GM23248 (cell line): Measurements from ENCODE around the gene WWOX.

Experiments
- EZH2 ChIP-seq: fragments of 200-600 bp; sonication (generic); IDR thresholded peaks from 2 replicates; pipeline ENCODE4 v1.6.1; 2018; ENCODE audit warnings: antibody characterized with exemption, mild to moderate bottlenecking; ENCODE audit not compliant: insufficient read depth, poor library complexity, severe bottlenecking
- EZH2phosphoT487 ChIP-seq: fragments of 200-600 bp; sonication (generic); IDR thresholded peaks from 2 replicates; pipeline ENCODE4 v1.6.1; 2018; ENCODE audit warnings: antibody characterized with exemption, moderate library complexity, mild to moderate bottlenecking, low read depth; ENCODE audit not compliant: insufficient read depth

DNA sequence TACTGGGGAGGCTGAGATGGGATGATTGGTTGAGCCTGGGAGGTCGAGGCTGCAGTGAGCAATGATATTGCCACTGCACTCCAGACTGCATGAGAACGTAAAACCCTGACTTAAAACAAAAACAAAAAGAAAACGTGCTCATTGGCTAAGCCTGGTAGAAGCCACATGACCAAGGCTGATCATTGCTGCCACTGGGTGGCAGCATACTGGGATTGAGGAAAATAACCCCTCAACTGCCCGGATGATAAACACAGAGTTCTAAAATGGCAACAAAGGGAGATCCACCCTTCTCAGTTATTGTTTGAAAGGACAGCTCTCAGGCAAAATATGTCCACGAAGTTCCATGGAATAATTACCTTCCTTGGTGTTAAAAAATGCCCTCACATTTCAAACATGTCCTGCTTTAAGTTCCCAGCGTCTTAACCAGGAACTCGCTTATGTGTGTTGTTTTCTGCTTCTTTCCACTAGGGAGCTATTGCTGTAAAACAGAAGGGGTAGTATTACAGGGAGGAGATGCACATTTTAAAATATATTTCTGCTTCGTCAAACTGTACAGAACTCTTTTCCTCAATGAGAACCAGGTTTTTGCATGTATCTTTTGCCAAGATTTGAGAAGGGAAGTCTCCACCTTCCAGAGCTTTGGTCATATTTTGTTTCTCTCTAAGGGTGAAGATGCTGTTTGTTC, 825.8 kb downstream of the WWOX start:
- no peak for TF ChIP-seq EZH2phosphoT487
- no peak for TF ChIP-seq EZH2
